Lower leg skin (tissue), 3 donors: Measurements from ENCODE around the gene ARFRP1.

Source experiments
- POLR2A ChIP-seq, 2 donors: fragments of 450-650 bp; IDR thresholded peaks; one replicate each; pipeline ENCODE4 v1.6.1; 2016 to 2017; ENCODE audit warnings: antibody characterized with exemption in 2 of 2, mild to moderate bottlenecking in 1 of 2, moderate library complexity in 1 of 2
- TF ChIP-seq, protein P1 (sequence below), 3 donors: fragments of 450-650 bp; IDR thresholded peaks; one replicate each; pipeline ENCODE4 v1.5.1; 2016; ENCODE audit warnings: antibody characterized with exemption in 3 of 3, mild to moderate bottlenecking in 3 of 3, moderate library complexity in 2 of 3

GRCh38 chr20:63691711-63692435 lies 15.9 kb downstream of the ARFRP1 start:
- TF ChIP-seq, protein P1, sequence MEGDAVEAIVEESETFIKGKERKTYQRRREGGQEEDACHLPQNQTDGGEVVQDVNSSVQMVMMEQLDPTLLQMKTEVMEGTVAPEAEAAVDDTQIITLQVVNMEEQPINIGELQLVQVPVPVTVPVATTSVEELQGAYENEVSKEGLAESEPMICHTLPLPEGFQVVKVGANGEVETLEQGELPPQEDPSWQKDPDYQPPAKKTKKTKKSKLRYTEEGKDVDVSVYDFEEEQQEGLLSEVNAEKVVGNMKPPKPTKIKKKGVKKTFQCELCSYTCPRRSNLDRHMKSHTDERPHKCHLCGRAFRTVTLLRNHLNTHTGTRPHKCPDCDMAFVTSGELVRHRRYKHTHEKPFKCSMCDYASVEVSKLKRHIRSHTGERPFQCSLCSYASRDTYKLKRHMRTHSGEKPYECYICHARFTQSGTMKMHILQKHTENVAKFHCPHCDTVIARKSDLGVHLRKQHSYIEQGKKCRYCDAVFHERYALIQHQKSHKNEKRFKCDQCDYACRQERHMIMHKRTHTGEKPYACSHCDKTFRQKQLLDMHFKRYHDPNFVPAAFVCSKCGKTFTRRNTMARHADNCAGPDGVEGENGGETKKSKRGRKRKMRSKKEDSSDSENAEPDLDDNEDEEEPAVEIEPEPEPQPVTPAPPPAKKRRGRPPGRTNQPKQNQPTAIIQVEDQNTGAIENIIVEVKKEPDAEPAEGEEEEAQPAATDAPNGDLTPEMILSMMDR (IDR thresholded peaks at IDR 0.05), result no peak
- TF ChIP-seq POLR2A (IDR thresholded peaks at IDR 0.05), result no peak
